ENCODE data around the gene CFAP57.
"Not testable (repeated sequence)": the region's sequence is repeated elsewhere in the genome, so short reads cannot be mapped to it uniquely, and the experiment has no call there.

Gene CFAP57

DNA sequence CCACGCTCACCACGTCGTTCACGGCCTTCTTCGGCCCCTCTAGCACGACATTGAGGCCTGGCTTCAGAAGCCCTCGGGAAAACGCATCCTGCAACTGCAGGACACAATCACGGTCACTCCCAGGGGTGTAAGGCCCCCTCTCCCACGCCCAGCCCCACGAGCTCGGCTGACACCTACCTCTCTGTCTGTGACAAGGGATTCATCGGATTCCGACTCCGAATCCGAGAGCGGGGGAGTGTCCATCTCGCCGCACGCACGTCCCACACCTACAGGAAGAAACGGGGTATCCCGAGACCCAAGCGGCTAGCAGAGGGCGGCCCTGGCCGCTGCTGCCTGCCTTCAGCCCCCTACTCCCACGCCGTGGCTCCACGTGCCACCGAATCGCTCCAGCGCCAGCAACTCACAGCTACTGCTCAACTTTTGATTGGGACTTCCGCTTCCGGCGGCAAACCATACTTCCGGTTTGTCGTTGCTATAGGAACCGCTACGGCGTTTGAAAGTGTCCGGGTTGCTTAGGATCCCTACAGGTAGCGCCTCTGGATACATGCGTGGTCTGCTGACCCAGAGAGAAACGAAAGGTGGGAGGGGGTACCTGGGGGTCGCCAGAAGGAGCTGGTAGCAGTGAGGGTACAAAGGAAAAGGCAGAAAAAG lies at the start of gene CFAP57, which contains the start of gene EBNA1BP2:
CFAP57 (plus strand) TSS at position 455 of the 651 bp plus-strand sequence. CDS start 424 bp downstream, outside the sequence.
EBNA1BP2 (minus strand) TSS at position 415 of the 651 bp plus-strand sequence; CDS start at position 243, 172 bp downstream.
- DNase-seq (ENCODE audit: low spot score), result peak; percentile 93

DNA sequence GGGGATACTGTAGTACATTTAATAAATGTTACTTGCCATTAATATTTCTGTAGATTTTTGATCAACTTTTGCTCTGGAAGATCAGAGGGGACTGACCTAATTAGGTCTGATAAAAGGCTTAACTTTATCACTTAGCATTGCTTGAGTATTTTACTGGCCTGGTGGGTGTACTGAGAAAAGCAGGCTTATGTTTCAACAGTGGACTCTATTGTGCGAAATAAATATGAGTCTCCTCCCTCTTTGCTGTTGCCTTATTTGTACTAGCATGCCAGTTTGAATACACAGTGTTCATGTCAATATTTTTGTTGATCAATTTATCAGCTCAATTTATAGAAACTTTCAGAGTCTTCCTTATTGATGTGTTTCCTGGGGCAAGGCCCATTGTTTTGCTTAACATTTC lies 49.1 kb upstream of the CFAP57 start:
- no peak for DNase-seq (ENCODE audit: low spot score)

DNA sequence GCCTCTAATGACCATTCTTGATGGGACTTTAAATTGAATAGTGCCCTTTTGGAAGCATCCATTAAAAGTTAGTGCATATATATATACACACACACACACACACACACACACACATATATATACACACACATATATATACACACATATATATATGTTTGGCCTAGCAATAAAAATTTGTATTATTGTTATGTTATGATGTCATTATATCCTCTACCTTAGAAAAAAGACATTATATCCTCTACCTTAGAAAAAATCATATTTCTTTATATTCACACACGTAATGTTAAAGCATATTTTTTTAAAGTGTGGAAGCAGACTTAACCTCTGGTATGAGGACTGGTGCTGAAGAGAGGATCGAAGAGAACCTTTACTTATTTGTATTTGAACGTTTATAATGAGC lies 43.3 kb upstream of the CFAP57 start:
- no peak for DNase-seq (ENCODE audit: low spot score)

DNA sequence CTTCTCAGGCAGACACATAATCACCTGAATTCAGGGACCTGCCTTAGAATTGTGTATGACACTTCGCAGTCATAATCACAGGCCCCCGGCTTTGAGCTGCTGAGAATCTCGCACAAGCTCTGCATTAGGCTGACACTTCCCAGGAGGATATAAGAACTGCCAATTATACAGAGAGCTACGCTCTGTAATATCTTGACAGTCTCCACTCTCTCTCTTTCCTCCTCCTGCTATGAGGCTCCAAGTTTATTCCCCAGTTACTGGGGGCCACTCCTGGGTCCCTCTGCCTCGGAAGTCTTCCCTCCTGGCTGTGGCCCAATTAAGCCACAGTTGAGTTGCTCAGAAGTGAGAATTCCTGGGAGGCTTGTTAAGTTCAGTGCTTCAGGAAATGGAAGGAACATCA lies 42.7 kb upstream of the CFAP57 start:
- DNase-seq (ENCODE audit: low spot score), result no peak

DNA sequence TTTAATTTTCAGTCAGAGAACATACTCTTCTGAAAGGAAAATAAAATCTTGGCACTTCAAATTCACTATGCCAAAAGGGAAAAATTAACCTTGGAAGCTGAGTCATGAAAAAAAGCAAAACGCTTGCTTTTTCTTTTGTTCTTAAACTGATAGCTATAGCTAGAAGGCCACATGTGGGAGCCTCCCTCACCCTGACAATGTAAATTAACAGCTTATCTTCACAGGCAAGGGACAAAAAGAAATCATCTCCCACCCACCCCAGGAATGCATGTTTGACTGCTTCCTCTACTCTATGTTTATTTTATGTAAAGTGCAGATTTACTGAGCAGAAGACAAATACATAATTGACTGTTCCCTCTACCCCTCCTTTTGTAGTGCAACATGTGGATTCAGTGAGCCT lies 38.1 kb upstream of the CFAP57 start:
- no peak for DNase-seq (ENCODE audit: low spot score)

DNA sequence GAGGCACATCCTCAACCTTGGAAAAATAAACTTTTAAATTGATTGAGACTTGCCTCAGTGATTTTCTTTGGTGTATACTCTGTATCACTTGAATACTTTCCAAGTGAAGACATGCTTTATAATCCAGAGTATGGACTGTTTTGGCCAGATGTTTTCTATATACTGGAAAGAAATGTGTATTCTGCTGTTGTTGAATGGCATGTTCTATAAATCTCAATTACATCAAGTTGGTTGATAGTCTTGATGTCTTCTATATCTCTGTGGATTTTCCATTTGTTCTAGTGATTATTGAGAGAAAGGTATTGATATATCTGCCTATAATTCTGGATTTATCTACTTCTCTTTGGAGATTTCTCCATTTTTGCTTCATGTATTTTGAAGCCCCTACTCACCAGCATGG lies 37.5 kb upstream of the CFAP57 start:
- no peak for DNase-seq (ENCODE audit: low spot score)

DNA sequence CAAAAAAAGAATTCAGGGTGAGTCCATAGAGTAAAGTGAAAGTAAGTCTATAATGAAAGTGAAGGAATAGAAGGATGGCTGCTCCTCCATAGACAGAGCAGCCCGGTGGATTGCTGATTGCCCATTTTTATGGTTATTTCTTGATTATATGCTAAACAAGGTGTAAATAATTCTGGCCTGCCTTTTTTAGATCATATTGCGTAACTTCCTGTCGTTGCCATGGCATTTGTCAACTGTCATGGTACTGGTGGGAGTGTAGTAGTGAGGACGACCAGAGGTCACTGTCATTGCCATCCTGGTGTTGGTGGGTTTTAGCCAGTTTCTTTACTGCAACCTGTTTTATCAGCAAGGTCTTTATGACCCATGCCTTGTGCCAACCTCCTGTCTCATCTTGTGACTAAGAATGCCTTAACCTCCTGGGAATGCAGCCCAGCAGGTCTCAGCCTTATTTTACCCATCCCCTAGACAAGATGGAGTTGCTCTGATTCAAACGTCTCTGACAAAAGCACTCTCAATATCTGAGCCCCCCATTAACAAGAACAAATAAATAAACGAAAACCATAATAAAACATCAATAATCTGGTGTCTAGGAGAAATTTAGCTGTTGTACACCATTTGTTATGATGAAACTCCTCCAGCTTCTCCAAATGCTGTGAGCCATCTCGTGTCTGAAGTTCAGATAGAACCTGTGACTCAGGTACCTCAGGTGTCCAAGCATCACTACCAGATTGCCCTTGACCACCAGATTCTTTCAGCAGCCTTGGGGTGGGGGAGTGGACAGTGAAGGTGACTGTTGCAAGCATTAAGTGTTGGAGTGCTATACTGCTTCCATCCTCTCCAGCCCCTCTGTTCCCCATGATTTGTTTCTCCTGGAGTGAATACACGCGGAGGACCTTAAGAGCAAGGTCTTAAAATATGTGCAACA lies 36.0 kb upstream of the CFAP57 start:
- no peak for DNase-seq (ENCODE audit: low spot score)

DNA sequence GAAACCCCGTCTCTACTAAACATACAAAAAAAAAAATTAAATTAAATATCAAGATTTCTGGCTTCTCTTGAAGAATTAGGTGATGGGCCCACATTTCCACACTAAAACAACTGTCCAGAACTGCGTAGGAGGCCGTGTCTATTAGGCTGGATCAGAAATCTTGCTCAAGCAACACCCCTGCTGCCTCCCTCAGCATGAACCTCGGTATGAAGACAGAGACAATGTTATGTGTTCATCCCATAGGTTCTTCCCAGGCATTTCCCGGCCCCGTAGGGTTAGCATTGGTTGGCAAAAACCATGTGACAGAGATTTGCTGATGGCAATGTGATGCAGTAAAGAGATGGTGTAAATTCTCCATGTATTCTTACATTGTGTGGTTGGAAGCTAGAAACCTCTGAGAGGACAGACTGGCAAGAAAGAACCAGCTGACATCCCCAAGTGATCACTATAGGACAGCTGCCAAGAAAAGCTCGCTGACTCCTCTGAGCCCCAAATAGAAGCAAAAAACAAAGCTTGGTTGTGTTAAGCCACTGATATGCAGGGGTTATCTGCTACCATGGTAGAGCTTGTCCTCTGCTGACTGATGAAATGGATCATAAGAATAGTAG lies 34.6 kb upstream of the CFAP57 start:
- no peak for DNase-seq (ENCODE audit: low spot score)

DNA sequence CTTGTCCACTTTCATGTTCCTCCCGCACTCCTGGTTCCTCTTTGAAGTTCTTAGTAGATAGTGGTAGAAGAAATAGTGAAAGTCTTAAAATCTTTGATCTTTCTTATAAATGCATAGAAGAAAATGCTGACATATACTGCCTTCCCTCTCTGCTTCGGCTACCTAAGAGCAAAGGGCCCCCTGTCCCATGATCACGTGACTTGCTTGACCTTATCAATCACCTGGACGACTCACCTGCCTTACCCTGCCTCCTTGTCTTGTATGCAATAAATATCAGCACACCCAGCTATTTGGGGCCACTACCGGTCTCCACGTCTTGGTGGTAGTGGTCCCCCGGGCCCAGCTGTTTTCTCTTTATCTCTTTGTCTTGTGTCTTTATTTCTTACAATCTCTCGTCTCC lies 32.8 kb upstream of the CFAP57 start:
- not testable (repeated sequence) for DNase-seq (ENCODE audit: low spot score)

DNA sequence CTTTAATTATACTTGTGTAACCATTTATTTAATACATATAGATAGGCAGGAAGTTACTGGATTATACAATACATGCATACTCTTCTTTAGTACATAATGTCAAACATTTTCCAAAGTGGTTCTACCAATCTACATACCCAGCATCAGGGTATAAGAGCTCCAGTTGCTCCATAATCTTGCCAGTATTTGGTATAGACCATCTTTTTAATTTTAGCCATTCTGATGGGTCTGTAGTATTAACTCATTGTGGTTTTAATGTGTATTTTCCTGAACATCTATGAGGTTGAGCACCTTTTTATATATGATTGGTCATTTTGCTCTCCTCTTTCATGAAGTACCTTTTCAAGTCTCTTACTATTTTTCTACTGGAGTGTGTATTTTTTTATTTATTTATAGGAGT lies 32.1 kb upstream of the CFAP57 start:
- no peak for DNase-seq (ENCODE audit: low spot score)

DNA sequence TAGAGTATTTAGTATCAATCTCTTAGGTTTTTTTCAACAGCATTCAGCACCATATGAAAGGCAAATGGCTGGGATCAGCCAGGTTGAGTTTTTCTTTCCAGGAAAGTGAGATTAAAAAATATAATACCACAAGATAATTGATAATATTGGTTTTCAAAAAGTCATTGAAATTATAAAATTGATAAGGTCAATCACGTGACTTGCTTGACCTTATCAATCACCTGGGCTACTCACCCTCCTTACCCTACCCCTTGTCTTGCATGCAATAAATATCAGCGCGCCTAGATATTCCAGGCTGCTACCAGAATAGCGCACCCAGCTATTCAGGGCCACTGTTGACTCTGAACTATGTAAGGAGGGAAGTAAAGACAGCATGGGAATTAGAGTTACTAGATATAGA lies 31.5 kb upstream of the CFAP57 start:
- DNase-seq (ENCODE audit: low spot score), result no peak

DNA sequence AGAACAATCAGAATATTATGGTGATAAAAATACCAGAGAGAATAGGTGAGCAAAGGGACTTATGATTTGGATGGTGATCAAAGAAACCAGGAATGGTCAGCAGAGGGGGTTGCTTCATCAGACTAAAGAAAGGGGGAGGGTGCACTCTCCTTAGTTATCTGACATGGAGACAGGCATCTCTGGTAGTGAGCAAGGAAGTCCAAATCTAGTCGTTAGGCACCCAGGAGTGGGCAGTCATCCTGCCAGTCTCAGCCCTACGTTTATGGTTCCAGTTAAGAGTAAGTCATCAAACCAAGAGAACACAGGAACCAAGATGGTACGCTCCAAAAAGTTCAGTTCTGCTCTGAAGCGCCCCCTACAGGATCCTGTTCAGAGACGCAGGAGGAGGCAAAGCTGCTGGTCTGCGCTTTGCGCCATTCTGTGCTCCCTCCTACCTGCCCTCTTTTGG lies 28.7 kb upstream of the CFAP57 start:
- peak; percentile 49 for DNase-seq (ENCODE audit: low spot score)

DNA sequence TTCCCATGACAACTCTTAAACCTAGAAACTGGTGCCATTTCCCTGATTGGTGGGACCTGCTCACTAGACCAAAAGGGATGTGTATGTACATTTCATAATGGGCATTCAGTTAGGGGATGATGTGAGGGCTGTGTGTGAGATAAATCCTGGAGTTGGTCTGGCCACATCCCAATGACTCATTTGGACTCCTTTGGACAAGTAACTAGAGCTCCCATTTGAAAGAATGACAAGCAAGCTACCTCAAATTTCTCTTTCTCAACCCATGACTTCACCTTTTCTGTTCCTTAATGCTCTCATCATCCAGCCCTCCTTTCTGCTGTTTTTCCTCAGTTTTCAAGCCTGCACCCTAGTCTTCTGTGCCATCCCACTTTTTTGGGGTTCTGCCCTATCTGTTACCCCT lies 27.9 kb upstream of the CFAP57 start:
- DNase-seq (ENCODE audit: low spot score), result no peak

DNA sequence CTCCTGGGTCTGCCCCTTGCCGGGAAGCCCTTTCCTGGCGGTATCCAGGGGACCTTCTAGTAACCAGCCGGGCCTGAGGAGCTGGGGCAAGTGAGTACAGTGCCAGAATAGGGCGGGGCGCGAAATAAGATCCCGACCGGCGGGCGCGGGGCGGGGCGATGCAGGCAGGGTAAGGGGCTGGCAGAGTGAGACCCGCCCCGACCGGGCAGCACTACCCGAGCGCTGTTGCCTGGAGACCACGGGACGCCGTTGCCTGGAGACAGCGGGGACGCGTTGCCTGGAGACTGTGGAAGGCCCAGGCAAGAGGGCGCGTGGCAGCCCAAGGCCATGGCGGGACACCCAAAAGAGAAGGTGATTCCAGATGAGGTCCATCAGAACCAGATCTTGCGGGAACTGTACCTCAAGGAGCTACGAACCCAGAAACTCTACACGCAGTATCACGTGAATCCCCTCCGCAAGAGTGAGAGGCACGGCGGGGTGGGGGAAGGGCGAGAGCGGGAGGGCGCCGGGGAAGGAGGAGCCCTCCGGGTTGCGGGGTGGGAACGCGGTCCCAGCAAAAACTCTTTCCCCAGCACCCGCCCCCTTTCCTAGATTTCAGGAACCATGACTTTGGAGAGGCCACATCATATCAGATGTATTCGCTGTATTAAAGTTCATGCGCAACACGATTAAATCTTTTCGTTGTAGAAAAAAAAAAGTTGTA lies 24.4 kb upstream of the CFAP57 start:
- no peak for DNase-seq (ENCODE audit: low spot score)

DNA sequence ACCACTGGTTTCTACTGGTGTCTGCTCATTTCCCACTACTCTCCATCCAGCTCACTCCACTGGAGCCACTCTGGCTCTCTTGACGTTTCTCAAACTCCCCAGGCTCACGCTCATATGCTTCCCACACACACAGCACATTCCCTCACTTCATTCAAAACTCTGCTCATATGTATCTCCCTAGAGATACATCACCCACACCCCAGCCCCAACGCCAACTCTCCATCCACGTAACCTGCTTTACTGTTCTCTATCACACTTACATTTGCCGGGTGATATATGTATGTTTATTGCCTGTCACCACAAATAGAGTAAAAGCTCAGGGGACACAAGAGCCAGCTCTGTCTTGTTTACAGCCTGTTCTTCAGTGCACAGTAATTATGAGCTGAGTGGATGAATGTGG lies 22.2 kb upstream of the CFAP57 start:
- no peak for DNase-seq (ENCODE audit: low spot score)

DNA sequence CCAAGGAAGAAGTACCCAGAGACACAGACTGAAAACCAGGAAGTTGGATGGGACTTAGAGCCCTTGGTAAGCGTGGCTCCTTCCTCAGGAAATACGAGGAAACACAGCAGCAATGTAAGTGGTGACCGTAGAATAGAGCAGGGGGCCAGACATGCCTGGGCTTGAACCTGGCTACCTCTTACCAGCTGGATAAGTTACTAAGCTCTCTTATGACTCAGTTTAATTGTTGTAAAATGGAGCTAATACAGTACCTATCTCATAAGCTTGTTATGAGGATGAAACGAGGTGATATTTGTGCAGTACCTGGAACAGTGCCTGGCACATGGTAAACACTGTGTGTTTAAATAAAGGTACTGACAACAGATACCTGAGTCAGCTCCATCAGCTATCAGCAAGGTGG lies 19.3 kb upstream of the CFAP57 start:
- DNase-seq (ENCODE audit: low spot score), result no peak

DNA sequence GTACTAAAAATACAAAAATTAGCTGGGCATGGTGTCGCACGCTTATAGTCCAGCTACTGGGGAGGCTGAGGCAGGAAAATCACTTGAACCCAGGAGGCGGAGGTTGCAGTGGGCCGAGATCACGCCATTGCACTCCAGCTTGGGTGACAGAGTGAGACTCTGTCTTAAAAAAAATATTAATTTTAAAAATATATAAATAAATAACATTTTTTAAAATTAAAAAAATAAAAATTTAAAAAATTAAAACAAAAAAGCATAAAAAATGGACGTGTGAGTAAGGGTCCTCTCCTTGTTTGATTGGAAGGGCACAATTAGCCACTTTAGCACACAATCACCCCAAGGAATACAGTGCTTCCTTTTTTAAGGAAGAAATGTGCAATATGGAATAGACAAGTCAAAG lies 18.7 kb upstream of the CFAP57 start:
- DNase-seq (ENCODE audit: low spot score), result no peak

DNA sequence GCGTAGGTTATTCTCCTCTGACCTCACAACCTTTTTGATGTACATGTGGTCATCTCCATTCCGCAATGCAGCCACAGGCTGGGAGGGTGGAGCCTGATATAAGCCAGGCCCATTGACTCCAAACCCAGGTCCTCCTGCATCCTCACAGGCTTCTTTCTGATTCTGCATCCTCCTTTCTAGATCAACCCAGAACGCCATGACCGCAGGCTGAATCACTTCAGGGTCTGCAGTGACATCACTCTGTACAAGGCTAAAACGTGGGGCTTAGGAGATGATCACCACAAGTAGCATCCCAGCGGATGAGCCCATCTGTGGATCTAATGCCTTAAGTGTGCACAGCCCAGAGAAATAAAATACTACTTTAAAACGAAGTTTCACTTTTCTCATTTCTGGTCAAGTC lies 16.1 kb upstream of the CFAP57 start:
- DNase-seq (ENCODE audit: low spot score), result no peak

DNA sequence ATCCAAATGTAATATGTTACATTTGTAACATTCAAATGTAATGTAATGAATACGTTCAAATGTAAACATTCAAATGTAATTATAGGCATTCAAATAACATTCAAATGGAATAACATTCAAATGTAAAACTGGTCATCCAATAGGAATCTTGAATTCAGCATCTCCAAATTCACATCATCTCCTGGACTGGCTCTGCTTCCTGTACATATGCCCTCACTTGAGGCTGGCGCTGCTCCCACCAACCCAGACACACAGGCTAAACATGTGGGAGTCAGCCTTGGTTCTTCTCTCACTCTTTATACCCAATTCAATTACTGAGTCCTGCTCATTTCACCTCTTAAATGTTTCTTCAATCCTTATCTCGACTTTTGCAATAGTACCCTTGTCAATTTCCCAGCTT lies 7.0 kb upstream of the CFAP57 start:
- no peak for DNase-seq (ENCODE audit: low spot score)

DNA sequence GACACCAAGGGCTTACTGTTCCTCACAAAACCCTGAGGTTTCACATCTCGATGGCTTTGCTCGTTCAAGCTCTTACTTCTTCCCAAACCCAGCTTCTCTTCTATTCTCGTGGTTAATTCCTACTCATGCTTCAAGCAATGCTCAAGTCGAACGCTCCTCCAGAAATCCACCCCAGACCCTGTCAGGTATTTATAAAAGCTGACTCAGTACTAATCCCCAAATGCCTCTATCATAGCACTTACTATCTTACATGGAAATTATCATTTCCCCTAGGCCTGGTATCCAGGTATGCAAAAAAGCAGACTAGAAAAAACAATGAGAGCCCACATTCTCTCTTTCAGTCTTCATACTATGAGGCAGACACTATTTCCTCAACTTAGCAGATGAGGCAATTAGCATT lies 6.4 kb upstream of the CFAP57 start:
- DNase-seq (ENCODE audit: low spot score), result no peak

DNA sequence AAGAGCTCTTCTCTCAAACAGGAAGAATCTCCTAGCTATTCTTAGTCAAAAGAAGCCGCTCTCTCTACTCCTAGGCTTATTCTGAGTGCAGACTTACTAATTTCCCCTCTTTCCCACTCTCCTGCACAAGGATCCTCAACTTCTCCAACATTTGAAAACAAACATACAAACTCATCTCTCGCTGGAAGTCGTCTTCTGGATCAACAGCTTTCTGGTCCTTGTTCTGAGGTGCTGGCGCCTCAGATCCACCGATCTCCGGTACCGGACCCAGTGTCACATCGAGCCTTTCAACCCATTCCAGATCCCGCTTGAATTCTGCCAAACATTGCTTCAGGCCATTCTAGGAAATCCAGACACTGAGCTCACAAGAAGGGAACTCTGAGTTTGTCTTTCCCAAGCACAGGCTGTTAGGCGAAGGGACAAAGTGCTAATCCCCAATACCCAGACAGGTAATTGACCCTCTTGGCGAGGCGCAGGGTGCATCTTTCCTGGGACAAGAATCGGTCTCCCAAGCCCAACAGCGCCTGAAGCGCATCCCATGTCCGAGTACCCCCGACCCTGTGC lies 736 bp upstream of the CFAP57 start:
- no peak for DNase-seq (ENCODE audit: low spot score)

DNA sequence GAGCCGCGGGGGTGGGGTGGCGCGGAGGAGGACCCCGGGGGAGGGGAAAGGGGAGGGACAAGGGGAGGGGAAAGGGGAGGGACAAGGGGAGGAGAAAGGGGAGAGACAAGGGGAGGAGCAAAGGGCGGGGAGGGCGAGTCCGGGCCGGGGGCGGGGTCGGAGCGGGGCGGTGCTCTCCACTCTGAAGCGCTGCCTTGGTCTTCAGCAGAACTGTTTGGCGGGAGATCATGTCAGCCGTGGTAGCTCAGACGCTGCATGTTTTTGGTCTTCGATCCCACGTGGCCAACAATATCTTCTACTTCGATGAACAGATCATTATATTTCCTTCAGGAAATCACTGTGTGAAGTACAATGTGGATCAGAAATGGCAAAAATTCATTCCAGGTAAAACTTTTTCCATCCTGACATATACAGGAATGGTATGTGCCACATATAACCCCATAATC lies 420 bp downstream of the CFAP57 start:
- DNase-seq (ENCODE audit: low spot score), result no peak

All from hematopoietic multipotent progenitor cell treated with erythropoietin and hydrocortisone succinate and interleukin-3 and kit ligand, for 17 days (in vitro differentiated cells).